Measurements from ENCODE around the gene MAP1S.

MAP1S gene

GRCh38 chr19:17718947-17719711, at the start of gene MAP1S:
TSS of gene MAP1S (plus strand) at chr19:17719480. CDS start at chr19:17719503, 23 bp downstream.
- peak in 1 of 2 donors; percentile 53 for DNase-seq (ENCODE audit: extremely low read depth in 1 of 2, low read depth in 1 of 2)

GRCh38 chr19:17671906-17672305, 47.4 kb upstream of the MAP1S start:
- no peak for DNase-seq (ENCODE audit: extremely low read depth in 1 of 2, low read depth in 1 of 2)

GRCh38 chr19:17673937-17674799, 45.1 kb upstream of the MAP1S start:
- no peak for DNase-seq (ENCODE audit: extremely low read depth in 1 of 2, low read depth in 1 of 2)

- no peak for DNase-seq (ENCODE audit: extremely low read depth in 1 of 2, low read depth in 1 of 2)
Observed at GRCh38 chr19:17676295-17676694, 43.0 kb upstream of the MAP1S start.

GRCh38 chr19:17677002-17677401, 42.3 kb upstream of the MAP1S start:
- DNase-seq (ENCODE audit: extremely low read depth in 1 of 2, low read depth in 1 of 2): no peak

- DNase-seq (ENCODE audit: extremely low read depth in 1 of 2, low read depth in 1 of 2): no peak
Observed at GRCh38 chr19:17678836-17679235, 40.4 kb upstream of the MAP1S start.

GRCh38 chr19:17679526-17680229, 39.6 kb upstream of the MAP1S start:
- DNase-seq (ENCODE audit: extremely low read depth in 1 of 2, low read depth in 1 of 2): no peak

- peak in 1 of 2 donors; percentile 26 for DNase-seq (ENCODE audit: extremely low read depth in 1 of 2, low read depth in 1 of 2)
Observed at GRCh38 chr19:17680230-17680722, 39.0 kb upstream of the MAP1S start.

GRCh38 chr19:17681505-17682125, 37.7 kb upstream of the MAP1S start:
- peak in 1 of 2 donors; percentile 31 for DNase-seq (ENCODE audit: extremely low read depth in 1 of 2, low read depth in 1 of 2)

- DNase-seq (ENCODE audit: extremely low read depth in 1 of 2, low read depth in 1 of 2): no peak
Observed at GRCh38 chr19:17682273-17682672, 37.0 kb upstream of the MAP1S start.

- DNase-seq (ENCODE audit: extremely low read depth in 1 of 2, low read depth in 1 of 2): no peak
Observed at GRCh38 chr19:17683078-17683477, 36.2 kb upstream of the MAP1S start.

- DNase-seq (ENCODE audit: extremely low read depth in 1 of 2, low read depth in 1 of 2): no peak
Observed at GRCh38 chr19:17684256-17684655, 35.0 kb upstream of the MAP1S start.

GRCh38 chr19:17685451-17686022, 33.7 kb upstream of the MAP1S start:
- DNase-seq (ENCODE audit: extremely low read depth in 1 of 2, low read depth in 1 of 2): no peak

- DNase-seq (ENCODE audit: extremely low read depth in 1 of 2, low read depth in 1 of 2): no peak
Observed at GRCh38 chr19:17686023-17686521, 33.2 kb upstream of the MAP1S start.

GRCh38 chr19:17686592-17687024, 32.7 kb upstream of the MAP1S start:
- DNase-seq (ENCODE audit: extremely low read depth in 1 of 2, low read depth in 1 of 2): no peak

GRCh38 chr19:17687141-17687856, 32.0 kb upstream of the MAP1S start:
- DNase-seq (ENCODE audit: extremely low read depth in 1 of 2, low read depth in 1 of 2): no peak

- DNase-seq (ENCODE audit: extremely low read depth in 1 of 2, low read depth in 1 of 2): peak in 1 of 2 donors; percentile 16
Observed at GRCh38 chr19:17687857-17688784, 31.2 kb upstream of the MAP1S start, which contains the start of gene UNC13A. TSS of gene UNC13A (minus strand) at chr19:17688354. CDS start at chr19:17688199, 155 bp downstream.

Data from activated CD8-positive, alpha-beta memory T cell treated with anti-CD3 and anti-CD28 coated beads for 1 hour (primary cell).